Suprapubic skin (tissue), 4 donors: Measurements from ENCODE around the gene CACNA2D3.

Experiments
- CTCF ChIP-seq, 2 donors: fragments of 200-600 bp in 1 of 2; fragments of 450-650 bp in 1 of 2; sonication (generic) in 1 of 2; IDR thresholded peaks; one replicate each; pipeline ENCODE4 v1.5.1; 2016 to 2019; ENCODE audit warnings: antibody characterized with exemption in 2 of 2, mild to moderate bottlenecking in 1 of 2, moderate library complexity in 1 of 2
- EP300 ChIP-seq: sonication (generic); formaldehyde crosslinking; IDR thresholded peaks from one replicate; pipeline ENCODE4 v1.6.1; 2017; ENCODE audit warnings: antibody characterized with exemption
- POLR2A ChIP-seq, 2 donors: fragments of 450-650 bp; IDR thresholded peaks; one replicate each; pipeline ENCODE4 v1.6.1; 2017; ENCODE audit warnings: antibody characterized with exemption in 2 of 2, mild to moderate bottlenecking in 2 of 2, moderate library complexity in 2 of 2
- POLR2AphosphoS5 ChIP-seq, 3 donors: sonication (generic); formaldehyde crosslinking; IDR thresholded peaks; one replicate each; pipeline ENCODE4 v1.6.1; 2017; ENCODE audit warnings: antibody characterized with exemption in 3 of 3

GRCh38 chr3:54360320-54360719 lies 238.0 kb downstream of the CACNA2D3 start:
- TF ChIP-seq POLR2AphosphoS5 (IDR thresholded peaks at IDR 0.05): no peak
- no peak for TF ChIP-seq CTCF (IDR thresholded peaks at IDR 0.05)
- TF ChIP-seq POLR2A (IDR thresholded peaks at IDR 0.05): no peak
- TF ChIP-seq EP300: no peak
